ENCODE results near the gene TMEM19.

TMEM19 gene

DNA sequence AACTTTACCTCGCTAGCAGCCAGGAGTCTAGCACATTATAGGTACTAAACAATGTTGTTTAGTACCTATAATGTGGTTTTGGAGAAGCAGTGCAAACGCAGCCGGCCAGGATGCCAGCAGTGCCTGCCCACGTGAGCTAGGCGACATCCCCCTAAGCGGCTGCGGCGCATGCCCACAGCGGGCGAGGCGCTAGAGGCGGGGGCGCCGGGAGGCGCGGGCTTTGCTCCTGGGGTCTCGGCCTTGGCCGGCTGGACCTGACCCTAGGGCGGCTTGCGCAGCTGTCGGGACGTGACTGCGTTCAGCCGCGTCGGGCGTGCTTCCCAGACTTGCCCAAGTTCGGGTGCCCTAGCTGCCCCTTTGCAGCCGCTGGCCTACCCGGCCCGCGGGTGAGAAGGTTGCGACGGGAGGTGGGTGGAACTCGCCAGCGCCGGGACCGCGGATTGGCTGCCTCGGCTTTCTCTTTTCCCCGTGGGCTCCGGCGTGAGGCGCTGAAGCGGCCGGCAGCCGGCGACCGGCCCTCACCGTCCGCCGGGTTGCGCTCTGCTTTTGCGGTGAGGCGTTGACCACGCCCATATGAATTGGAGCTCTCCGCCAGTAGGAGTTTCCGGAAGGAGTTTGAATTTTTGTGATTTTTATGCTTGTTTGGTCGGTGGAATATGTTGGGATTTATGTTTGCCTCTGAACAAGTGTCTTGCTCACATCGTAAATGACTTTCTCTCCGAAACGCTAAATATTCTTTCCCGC, at the start of gene TMEM19:
TMEM19 (plus strand) TSS at position 169 of the 744 bp plus-strand sequence. CDS start 599 bp downstream, outside the sequence.
- DNase-seq = peak; percentile 75

- DNase-seq = no peak
Observed at GRCh38 chr12:71636704-71637115, 49.2 kb upstream of the TMEM19 start.

GRCh38 chr12:71638499-71638898, 47.4 kb upstream of the TMEM19 start:
- no peak for DNase-seq

DNA sequence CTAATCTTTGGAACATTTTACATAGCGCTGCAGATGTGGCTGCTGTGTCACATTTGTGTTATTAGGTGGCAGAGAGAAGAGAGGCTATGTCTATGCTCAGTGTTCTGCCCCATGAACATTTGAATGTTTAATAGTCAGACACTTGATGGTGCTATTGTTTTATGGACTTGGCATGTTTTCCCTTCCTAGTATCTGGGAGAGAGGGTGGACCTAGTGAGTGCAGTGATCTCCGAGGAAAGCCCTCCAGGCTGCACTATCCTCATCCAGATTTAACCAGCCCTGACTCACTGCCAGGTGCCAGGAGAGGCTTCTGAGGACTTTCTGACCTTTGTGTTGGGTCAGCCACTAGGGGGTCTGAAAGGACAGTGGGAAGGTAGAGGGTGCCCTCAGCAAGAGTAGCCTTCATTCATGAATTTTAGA, 46.5 kb upstream of the TMEM19 start:
- no peak for DNase-seq

- DNase-seq = no peak
Observed at GRCh38 chr12:71640316-71640715, 45.6 kb upstream of the TMEM19 start.

DNA sequence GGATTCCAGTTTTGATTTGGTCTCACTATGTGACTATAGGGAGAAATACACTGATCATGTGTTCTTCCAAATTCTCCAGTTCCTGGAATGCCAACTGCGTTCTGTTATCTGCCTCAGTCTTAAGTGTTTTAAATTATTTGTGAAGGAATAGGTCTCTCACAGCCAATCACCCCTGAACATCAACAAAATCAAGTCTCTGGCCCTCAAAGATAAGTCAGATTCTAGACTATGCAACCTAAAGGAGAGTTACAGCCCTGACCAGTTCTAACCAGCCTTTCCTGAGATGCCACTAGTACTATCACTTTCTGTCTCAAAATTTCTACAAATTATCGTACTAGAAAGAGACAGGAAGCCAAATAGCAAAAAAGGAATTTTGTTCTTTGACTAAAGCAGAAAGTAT, 44.5 kb upstream of the TMEM19 start:
- no peak for DNase-seq

GRCh38 chr12:71642264-71642663, 43.6 kb upstream of the TMEM19 start:
- DNase-seq = no peak

DNA sequence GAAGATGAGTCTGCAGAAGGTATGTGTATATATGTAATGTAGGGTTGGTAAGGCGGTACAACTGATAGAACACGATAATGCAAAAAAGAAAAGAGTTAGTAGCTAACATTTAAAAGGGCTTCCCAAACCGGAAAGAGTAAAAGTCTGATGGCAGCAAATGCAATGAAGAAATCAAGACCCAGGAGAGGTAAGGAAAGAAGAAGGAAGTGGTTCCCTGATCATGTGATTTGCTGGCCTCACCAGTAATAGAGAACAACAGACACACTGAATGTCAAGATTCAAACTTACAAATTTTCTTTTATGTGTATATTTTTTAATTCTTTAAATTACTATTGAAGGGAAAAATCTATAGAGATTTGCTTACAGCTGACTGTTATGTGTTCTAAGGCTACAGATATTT, 40.6 kb upstream of the TMEM19 start:
- DNase-seq = no peak

- DNase-seq = no peak
Observed at GRCh38 chr12:71646512-71646911, 39.4 kb upstream of the TMEM19 start.

DNA sequence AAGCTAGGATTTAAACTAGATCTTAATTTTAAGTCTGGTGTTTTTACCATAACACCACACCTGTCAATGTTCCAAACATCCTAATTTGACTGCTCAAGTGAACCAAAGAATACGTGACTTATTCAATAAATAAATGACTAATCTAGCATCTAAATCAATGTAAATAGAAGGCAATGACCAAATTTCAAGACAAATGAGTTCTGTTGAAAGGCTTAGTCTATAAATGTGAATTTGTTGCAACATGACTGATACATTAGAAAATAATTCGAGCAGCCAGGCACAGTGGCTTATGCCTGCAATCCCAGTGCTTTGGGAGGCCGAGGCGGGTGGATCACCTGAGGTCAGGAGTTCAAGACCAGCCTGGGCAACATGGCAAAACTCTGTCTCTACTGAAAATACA, 37.3 kb upstream of the TMEM19 start:
- DNase-seq = no peak

DNA sequence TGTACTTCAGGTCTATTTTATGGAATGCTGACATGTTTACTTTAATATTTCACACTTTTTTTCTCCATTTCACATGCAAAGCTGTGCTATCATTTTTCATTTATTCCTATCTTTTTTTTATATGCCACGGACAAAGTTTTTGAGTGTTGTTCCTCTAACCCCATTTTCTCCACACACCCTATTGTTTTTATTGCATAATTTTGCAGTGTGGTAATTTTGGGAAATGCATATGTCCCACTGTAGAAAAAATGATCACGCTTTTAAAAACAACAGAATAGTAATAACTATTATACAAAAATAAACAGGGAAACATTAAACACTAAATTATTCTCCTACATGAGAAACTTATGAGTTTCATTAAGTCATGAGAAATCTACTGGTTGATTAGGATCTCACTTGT, 36.5 kb upstream of the TMEM19 start:
- DNase-seq = no peak

DNA sequence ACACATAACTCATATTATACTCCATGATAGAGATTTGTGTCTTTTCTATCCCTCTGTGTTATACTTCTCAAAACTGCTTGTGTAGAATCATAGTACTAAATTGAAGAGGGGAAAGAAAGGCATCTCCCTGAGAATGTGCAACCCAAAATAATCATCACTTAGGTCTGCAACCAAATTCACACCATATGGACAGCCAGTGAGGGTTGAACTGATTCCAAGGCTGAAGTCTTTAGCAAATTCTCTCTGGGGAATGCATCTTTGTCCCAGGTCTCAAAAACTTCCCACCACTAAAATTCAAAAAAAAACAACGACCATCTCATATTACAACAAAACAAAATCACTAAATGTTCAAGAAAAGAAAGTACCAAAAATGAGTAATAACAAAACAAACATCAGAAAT, 33.2 kb upstream of the TMEM19 start:
- no peak for DNase-seq

DNA sequence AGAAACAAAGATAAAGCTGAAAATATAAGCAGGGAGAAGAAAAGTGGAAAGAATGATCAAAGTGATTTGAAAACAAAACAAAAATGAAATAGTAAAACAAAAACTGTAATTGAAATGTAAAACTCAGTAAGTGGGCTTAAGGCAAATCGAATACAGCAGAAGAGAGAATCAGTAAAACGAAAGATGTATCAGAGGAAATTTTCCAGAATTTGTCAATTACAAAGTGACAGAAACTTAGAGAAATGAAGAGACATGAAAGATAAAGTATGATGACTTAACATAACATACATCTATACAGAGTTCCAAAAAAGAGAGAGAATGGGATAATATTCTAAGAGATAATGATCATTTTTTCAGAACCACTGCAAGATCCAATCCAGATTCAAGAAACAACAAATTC, 32.7 kb upstream of the TMEM19 start:
- DNase-seq = no peak

GRCh38 chr12:71654200-71654599, 31.7 kb upstream of the TMEM19 start:
- no peak for DNase-seq

DNA sequence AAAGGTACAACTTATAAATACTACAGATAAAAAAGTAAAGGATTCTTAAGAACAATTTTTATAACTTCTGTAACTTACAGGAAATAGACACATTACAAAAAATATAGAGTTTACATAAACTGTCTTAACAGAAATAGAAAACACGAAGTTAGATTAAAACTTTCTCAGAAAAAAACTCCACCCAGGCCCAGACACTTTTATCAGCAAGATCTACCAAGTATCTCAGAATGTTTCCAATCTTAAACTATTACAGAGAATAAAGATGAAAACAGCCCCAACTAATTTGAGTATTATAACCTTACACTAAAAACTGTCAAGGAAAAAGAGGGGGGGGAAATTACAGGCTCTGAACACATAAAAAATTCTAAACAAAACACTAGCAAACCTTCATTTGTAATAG, 30.4 kb upstream of the TMEM19 start:
- DNase-seq = no peak

DNA sequence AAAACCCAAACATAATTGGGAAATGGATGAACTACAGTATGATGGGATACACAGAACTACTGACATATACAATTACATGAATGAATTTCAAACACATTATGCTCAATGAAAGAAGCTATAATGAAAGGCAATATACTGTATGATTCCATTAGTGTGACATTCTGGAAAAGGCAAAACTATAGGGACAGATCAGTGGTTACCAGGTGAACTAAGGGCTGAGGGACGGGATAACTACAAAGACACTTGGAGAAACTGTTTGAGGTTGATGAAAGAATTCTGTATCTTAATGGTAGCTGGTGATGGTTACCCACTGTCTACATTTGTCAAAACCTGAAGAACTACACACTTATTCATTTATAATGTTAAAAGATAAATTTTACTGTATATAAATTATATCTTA, 30.0 kb upstream of the TMEM19 start:
- DNase-seq = no peak

DNA sequence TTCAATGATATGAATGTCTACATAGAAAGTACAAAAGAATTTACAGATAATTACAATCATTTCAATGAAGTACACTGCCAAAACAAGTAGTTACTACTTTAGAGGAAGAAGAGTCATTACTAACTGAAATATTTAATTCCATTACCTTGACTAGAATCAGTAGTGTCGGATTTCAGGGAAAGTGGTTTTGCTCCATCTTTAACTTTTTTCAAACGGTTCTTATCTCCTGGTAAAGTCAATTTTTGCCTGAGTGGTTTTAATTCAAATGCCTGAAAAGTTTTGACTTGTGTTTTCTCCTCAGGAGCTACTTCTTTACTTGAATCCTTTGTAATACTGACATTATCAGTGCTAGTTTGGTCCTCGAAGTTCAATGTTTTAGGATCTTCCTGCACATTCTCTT, 29.1 kb upstream of the TMEM19 start:
- no peak for DNase-seq

DNA sequence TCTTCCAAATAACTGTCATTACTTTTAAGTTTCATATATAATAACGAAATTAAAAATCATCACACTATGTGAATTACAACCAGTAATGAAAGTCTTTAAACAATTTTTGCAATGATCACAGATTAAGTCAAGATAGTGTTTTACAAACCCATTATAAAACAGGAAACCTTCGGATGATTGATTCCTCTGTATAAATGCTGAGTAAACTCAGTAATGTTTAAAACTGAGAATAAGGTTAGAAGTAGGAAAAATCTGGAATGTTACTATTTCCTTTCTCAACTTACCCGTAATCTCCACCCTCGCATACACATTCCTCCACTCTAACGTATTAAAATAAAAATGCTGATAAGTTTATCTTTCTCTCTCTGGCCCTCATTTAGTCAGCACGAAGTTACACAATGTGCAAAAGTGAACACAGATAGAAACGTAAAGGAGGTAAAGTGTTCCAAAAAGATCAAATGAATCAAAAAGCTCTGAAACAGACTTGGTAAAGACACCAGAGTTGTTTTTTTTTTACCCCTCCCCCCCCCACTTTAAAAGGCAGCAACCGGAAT, 23.8 kb upstream of the TMEM19 start:
- DNase-seq = no peak

DNA sequence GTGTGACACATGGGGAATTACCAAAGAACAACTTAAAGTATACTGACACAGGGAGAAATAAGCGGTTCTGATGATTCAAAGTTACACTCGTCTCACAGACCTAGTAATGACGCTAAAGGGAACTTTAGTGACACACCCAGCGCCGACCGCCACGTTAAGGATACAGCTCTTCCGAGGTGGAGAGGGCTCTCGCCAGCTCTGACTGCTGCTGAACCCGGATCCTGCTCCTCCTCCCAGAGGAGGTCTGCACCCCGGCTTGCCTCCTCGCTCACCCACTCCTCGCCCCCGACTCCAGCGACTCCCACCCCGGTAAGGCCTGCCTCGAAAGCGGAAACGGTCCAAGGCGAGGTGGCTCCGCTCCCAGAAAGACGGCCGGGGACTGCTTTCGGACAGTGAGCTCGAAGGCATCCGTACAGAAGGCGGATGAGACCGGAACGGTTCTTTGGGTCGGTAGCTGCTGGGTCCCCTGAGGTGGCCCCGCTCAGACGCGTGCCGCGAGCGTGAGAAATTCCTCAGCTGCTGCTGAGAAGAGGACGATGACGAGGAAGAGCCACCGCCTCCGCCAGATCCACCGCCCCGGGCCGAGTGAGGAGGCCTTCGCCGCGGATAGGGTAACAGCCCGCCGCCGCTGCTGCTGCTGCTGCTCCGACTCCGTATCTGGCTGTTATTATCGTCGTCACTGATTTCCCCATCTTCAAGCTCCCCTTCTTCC, 22.9 kb upstream of the TMEM19 start:
- DNase-seq = peak; percentile 55

- DNase-seq = peak; percentile 83
Observed at GRCh38 chr12:71663561-71664410, 22.1 kb upstream of the TMEM19 start, which contains the start of the genes THAP2 and ZFC3H1. Gene THAP2 (plus strand): TSS chr12:71664301. CDS start chr12:71664510, 209 bp downstream. Gene ZFC3H1 (minus strand): TSS chr12:71663848. CDS start chr12:71663610, 238 bp downstream.

DNA sequence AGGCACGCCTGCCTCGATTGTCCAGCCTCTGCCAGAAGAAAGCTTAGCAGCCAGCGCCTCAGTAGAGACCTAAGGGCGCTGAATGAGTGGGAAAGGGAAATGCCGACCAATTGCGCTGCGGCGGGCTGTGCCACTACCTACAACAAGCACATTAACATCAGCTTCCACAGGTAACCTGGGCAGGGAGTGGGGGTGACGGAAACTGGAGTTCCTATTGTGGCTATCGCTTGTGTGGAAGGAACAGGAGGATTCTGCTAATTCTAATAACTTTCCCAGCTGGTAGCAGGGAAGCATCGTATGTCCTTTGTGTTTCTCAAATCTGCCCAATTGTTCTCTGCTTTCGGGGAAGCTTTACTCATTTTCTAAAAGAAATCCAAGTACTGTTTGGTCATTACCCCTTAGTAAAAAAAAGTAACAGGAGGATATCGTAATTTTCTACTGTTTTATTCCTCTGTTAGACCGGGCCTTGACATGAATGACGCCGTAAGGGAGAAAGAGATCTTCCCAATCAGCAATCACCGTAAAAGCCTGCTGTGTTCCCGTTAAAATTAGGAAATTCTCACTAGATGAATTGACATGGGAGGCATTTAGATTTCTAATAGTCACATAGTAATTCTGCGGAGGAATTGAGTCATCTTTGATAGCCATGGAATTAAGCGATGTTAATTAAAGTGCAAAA, 21.3 kb upstream of the TMEM19 start:
- no peak for DNase-seq

DNA sequence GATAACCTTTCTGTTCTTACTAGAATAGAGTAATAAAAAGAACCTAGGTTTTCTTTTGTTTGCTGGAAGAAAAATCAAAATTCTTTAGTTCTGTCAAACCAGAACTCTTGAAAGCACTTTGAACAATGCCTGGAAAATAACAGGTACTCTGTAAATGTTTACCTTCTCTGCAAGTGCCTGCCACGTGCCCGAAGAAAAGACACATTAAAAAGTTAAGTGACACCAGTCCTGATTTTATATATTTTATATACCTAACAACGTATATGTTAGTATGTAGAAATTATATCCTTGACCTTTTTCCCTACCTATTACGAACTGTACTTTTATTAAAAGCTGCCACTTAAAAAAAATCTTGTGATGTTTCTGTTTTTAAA, 20.8 kb upstream of the TMEM19 start:
- no peak for DNase-seq

- DNase-seq = no peak
Observed at GRCh38 chr12:71666259-71666658, 19.6 kb upstream of the TMEM19 start.

Data from activated effector memory CD4-positive, alpha-beta T cell treated with Interleukin-2 at 50 U/mL for 16 hours (primary cell).